Measurements from ENCODE around the gene TFPI2. TPM values are rescaled to one million over a fixed set of nuclear protein-coding genes. Genes with fewer than 3 reads are reported as not detected.

The TFPI2 gene
- total RNA-seq, 1 donor from 2014 or later, result 7.1 TPM

GRCh38 chr7:93851536-93851935 lies 39.0 kb downstream of the TFPI2 start:
- intact Hi-C loops (cut with DNase I), result no loop called here
- Histone ChIP-seq H3K9me3 (no peaks in the 10 kb centered on the region), H3K4me3 (no peak overlapping the region)

GRCh38 chr7:93843260-93843659 lies 47.3 kb downstream of the TFPI2 start:
- intact Hi-C loops (cut with DNase I), result no loop called here
- no peak overlapping the region for H3K4me3 ChIP-seq
- no peaks in the 10 kb centered on the region for H3K36me3 ChIP-seq
- H3K4me1 ChIP-seq, result no peaks in the 10 kb centered on the region
- no peaks in the 10 kb centered on the region for H3K27me3 ChIP-seq
- no peak for DNase-seq
- H3K27ac ChIP-seq, result no peak overlapping the region
- TF ChIP-seq, protein P1, sequence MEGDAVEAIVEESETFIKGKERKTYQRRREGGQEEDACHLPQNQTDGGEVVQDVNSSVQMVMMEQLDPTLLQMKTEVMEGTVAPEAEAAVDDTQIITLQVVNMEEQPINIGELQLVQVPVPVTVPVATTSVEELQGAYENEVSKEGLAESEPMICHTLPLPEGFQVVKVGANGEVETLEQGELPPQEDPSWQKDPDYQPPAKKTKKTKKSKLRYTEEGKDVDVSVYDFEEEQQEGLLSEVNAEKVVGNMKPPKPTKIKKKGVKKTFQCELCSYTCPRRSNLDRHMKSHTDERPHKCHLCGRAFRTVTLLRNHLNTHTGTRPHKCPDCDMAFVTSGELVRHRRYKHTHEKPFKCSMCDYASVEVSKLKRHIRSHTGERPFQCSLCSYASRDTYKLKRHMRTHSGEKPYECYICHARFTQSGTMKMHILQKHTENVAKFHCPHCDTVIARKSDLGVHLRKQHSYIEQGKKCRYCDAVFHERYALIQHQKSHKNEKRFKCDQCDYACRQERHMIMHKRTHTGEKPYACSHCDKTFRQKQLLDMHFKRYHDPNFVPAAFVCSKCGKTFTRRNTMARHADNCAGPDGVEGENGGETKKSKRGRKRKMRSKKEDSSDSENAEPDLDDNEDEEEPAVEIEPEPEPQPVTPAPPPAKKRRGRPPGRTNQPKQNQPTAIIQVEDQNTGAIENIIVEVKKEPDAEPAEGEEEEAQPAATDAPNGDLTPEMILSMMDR (IDR thresholded peaks at IDR 0.05), result no peak
- ATAC-seq, result no peak
- no peaks in the 10 kb centered on the region for H3K9me3 ChIP-seq

More at GRCh38 chr7:93851536-93851935, 39.0 kb downstream of the TFPI2 start:
- ATAC-seq (no peak), DNase-seq (no peak)
- H3K27me3 ChIP-seq, result no peaks in the 10 kb centered on the region
- H3K36me3 ChIP-seq, result no peaks in the 10 kb centered on the region
- no peak overlapping the region for H3K27ac ChIP-seq
- TF ChIP-seq, protein P1 (IDR thresholded peaks at IDR 0.05), result no peak
- H3K4me1 ChIP-seq, result no peaks in the 10 kb centered on the region

- Histone ChIP-seq H3K36me3 (no peaks in the 10 kb centered on the region), H3K4me1 (no peaks in the 10 kb centered on the region), H3K27me3 (no peaks in the 10 kb centered on the region), H3K27ac (no peak overlapping the region), H3K4me3 (no peak overlapping the region), H3K9me3 (no peaks in the 10 kb centered on the region)
- no peak for DNase-seq
- ATAC-seq, result no peak
- TF ChIP-seq, protein P1 (IDR thresholded peaks at IDR 0.05), result no peak
- intact Hi-C loops (cut with DNase I), result no loop called here
Measured at GRCh38 chr7:93838966-93839365, 51.6 kb downstream of the TFPI2 start.

GRCh38 chr7:93837245-93837644 lies 53.3 kb downstream of the TFPI2 start:
- intact Hi-C loops (cut with DNase I), result no loop called here
- H3K4me3 ChIP-seq, result no peak overlapping the region
- no peak for DNase-seq
- no peaks in the 10 kb centered on the region for H3K9me3 ChIP-seq
- TF ChIP-seq, protein P1 (IDR thresholded peaks at IDR 0.05), result no peak
- no peaks in the 10 kb centered on the region for H3K27me3 ChIP-seq
- no peak overlapping the region for H3K27ac ChIP-seq
- no peaks in the 10 kb centered on the region for H3K36me3 ChIP-seq
- no peak for ATAC-seq
- no peaks in the 10 kb centered on the region for H3K4me1 ChIP-seq

- DNase-seq (no peak), ATAC-seq (no peak)
- TF ChIP-seq, protein P1 (IDR thresholded peaks at IDR 0.05), result no peak
- H3K27me3 ChIP-seq, result no peaks in the 10 kb centered on the region
- H3K4me1 ChIP-seq, result no peaks in the 10 kb centered on the region
- H3K36me3 ChIP-seq, result no peaks in the 10 kb centered on the region
- no peaks in the 10 kb centered on the region for H3K9me3 ChIP-seq
- no peak overlapping the region for H3K27ac ChIP-seq
- H3K4me3 ChIP-seq, result no peak overlapping the region
- intact Hi-C loops (cut with DNase I), result no loop called here
Measured at GRCh38 chr7:93836116-93836515, 54.4 kb downstream of the TFPI2 start.

DNA sequence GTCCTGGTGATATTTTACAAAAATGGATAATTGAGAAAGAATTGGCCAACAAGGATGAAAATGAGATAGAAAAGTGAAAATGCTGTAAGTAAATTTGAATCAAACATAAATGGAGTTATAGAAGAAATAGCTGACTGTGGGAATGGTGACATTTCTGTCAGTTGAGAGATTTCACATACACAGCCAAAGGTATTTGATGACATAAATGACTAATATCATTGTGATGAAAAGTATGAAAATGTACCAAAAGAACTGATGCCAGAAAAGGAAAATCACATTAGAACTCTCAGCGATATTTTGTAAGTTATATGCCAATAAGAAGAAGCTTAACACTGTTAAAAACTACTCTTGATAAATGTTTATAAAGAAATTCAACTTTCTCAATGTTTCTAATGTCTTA lies 54.9 kb downstream of the TFPI2 start:
- no peaks in the 10 kb centered on the region for H3K4me1 ChIP-seq
- no peak for ATAC-seq
- H3K4me3 ChIP-seq, result no peak overlapping the region
- no peaks in the 10 kb centered on the region for H3K36me3 ChIP-seq
- H3K27me3 ChIP-seq, result no peaks in the 10 kb centered on the region
- DNase-seq, result no peak
- intact Hi-C loops (cut with DNase I), result no loop called here
- TF ChIP-seq, protein P1 (IDR thresholded peaks at IDR 0.05), result no peak
- no peaks in the 10 kb centered on the region for H3K9me3 ChIP-seq
- no peak overlapping the region for H3K27ac ChIP-seq
